Choroid plexus epithelial cell (primary cell): ENCODE data around the gene FOXL1.

Source experiments
- DNase-seq: peaks from one replicate; pipeline ENCODE4 v3.0.0-alpha.2; 2010; ENCODE audit warnings: low read depth
- H3K4me3 ChIP-seq: 2 replicates; pipeline ENCODE4 v1.5.1; 2011; ENCODE audit warnings: low read depth, mild to moderate bottlenecking, control low read depth, low read length, moderate library complexity
- CTCF ChIP-seq: conservative IDR thresholded peaks from 2 replicates; pipeline ENCODE4 v1.5.1; 2011; ENCODE audit warnings: low read depth, mild to moderate bottlenecking, control low read depth, inconsistent platforms, low read length, moderate library complexity

FOXL1 gene

GRCh38 chr16:86616906-86617305 is 38.6 kb downstream of the FOXL1 start:
- no peak for TF ChIP-seq CTCF
- no peak overlapping the region for H3K4me3 ChIP-seq
- no peak for DNase-seq

- TF ChIP-seq CTCF, result no peak
- no peak overlapping the region for H3K4me3 ChIP-seq
- no peak for DNase-seq
Measured at GRCh38 chr16:86618431-86619238, 40.3 kb downstream of the FOXL1 start.

- DNase-seq, result no peak
- H3K4me3 ChIP-seq, result no peak overlapping the region
- TF ChIP-seq CTCF, result no peak
Measured at GRCh38 chr16:86619239-86619794, 41.0 kb downstream of the FOXL1 start.

GRCh38 chr16:86620184-86620583 is 41.8 kb downstream of the FOXL1 start:
- DNase-seq, result no peak
- no peak overlapping the region for H3K4me3 ChIP-seq
- TF ChIP-seq CTCF, result no peak

GRCh38 chr16:86621966-86622365 is 43.6 kb downstream of the FOXL1 start:
- no peak for DNase-seq
- no peak overlapping the region for H3K4me3 ChIP-seq
- TF ChIP-seq CTCF, result no peak

- DNase-seq, result no peak
- no peak overlapping the region for H3K4me3 ChIP-seq
- TF ChIP-seq CTCF, result no peak
Measured at GRCh38 chr16:86622700-86623615, 44.6 kb downstream of the FOXL1 start.
